ENCODE measurements around the gene S100A7. TPM values are rescaled to one million over a fixed set of nuclear protein-coding genes. Genes with fewer than 3 reads are reported as not detected.

S100A7 gene
- total RNA-seq, 1 experiment from 2014 or later = not detected

DNA sequence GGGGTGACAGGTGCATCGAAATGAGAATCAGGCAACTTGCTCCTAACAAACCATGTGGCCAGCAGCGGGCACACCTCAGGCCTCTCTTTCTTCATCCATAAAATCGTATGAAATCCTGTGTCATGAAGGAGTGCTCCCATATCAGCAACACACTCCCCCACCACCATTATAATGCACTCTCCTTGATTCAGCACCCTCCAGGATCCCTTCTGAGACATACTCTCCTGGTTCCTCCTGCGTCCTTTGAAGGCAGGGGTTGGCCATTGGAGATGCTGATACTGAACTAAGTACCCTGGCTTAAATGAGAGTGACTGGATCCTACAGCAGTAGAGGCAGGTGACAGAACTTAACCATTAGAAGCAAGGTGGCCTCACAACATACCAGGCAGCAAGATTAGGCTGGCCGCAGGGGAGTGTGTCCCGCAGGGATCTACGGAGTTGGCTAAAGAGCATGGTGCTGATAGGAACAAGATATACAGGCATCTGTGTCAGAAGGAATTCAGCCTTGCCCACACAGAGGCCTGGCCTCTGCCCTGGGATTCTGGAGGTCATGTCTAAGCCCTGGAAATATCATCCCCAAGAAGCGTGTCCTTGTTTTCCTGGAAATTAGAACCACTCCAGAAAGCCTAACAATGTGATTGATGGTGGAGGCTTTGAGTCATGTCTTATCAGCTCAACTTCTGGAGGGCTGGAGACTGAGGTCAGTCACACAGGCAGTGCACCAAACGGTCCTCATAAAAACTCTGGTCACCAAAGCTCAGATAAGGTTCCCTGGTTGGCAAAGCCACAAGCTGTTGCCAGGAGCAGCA is 27.4 kb downstream of the S100A7 start:
- Histone ChIP-seq H3K36me3 (ENCODE audit: insufficient read depth, low read length, poor library complexity, severe bottlenecking) (no peaks in the 10 kb centered on the region), H3K27me3 (replicated peaks; ENCODE audit: insufficient read depth, low read depth, low read length, poor library complexity) (peaks cover 58% of the 10 kb centered on the region), H3K4me1 (ENCODE audit: insufficient read depth, low read length, poor library complexity, severe bottlenecking) (no peaks in the 10 kb centered on the region), H3K4me3 (ENCODE audit: low read depth, low read length, poor library complexity, severe bottlenecking) (no peak overlapping the region), H3K9me3 (ENCODE audit: low read depth, low read length, poor library complexity, severe bottlenecking) (no peaks in the 10 kb centered on the region), H3K27ac (ENCODE audit: low read depth, low read length, poor library complexity, severe bottlenecking) (no peak overlapping the region)
- TF ChIP-seq EZH2 (IDR thresholded peaks at IDR 0.05; ENCODE audit: borderline replicate concordance, low read depth, low read length, poor library complexity, severe bottlenecking) = no peak
- TF ChIP-seq, protein P1, sequence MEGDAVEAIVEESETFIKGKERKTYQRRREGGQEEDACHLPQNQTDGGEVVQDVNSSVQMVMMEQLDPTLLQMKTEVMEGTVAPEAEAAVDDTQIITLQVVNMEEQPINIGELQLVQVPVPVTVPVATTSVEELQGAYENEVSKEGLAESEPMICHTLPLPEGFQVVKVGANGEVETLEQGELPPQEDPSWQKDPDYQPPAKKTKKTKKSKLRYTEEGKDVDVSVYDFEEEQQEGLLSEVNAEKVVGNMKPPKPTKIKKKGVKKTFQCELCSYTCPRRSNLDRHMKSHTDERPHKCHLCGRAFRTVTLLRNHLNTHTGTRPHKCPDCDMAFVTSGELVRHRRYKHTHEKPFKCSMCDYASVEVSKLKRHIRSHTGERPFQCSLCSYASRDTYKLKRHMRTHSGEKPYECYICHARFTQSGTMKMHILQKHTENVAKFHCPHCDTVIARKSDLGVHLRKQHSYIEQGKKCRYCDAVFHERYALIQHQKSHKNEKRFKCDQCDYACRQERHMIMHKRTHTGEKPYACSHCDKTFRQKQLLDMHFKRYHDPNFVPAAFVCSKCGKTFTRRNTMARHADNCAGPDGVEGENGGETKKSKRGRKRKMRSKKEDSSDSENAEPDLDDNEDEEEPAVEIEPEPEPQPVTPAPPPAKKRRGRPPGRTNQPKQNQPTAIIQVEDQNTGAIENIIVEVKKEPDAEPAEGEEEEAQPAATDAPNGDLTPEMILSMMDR (conservative IDR thresholded peaks at IDR 0.05; ENCODE audit: low read depth, low read length) = no peak
- no peak for DNase-seq (ENCODE audit: low spot score)
- BruUV-seq (replicated peaks) = no TSS peak
- ChIA-PET POLR2A (ENCODE audit: low non-redundant PET) (no interaction called here), CTCF (no interaction called here)
- intact Hi-C loops (cut with micrococcal nuclease; ENCODE audit: unreplicated experiment) = no loop called here

- no peak overlapping the region for H3K4me3 ChIP-seq (ENCODE audit: low read depth, low read length, poor library complexity, severe bottlenecking)
- no peaks in the 10 kb centered on the region for H3K4me1 ChIP-seq (ENCODE audit: insufficient read depth, low read length, poor library complexity, severe bottlenecking)
- no peak for DNase-seq (ENCODE audit: low spot score)
- CTCF ChIA-PET = no interaction called here
- intact Hi-C loops (cut with micrococcal nuclease; ENCODE audit: unreplicated experiment) = no loop called here
- H3K36me3 ChIP-seq (ENCODE audit: insufficient read depth, low read length, poor library complexity, severe bottlenecking) = no peaks in the 10 kb centered on the region
- H3K9me3 ChIP-seq (ENCODE audit: low read depth, low read length, poor library complexity, severe bottlenecking) = no peaks in the 10 kb centered on the region
- H3K27ac ChIP-seq (ENCODE audit: low read depth, low read length, poor library complexity, severe bottlenecking) = no peak overlapping the region
- H3K27me3 ChIP-seq (replicated peaks; ENCODE audit: insufficient read depth, low read depth, low read length, poor library complexity) = peaks cover 56% of the 10 kb centered on the region
- TF ChIP-seq, protein P1 (conservative IDR thresholded peaks at IDR 0.05; ENCODE audit: low read depth, low read length) = no peak
- TF ChIP-seq EZH2 (IDR thresholded peaks at IDR 0.05; ENCODE audit: borderline replicate concordance, low read depth, low read length, poor library complexity, severe bottlenecking) = no peak
- no TSS peak for BruUV-seq (replicated peaks)
- POLR2A ChIA-PET (ENCODE audit: low non-redundant PET) = no interaction called here
Measured at GRCh38 chr1:153431928-153432327, 28.5 kb downstream of the S100A7 start.

DNA sequence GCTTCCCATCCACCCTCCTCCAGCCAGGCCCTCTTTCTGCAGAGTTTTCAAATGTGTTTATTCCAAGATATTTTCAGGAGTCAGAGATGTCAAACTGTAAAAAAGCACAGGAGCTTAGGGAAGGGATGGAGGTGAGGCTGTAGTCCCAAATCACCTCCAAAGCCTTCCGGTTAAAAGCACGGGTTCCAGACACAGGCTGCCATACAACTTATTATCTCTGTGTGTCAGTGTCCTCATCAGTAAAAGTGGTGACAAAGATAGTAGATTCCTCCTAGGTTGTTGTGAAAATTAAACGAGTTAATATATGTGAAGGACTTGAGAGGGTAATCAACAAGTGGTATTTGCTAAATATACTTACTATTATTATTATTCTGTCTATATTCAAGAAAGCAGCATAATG is 29.0 kb downstream of the S100A7 start:
- H3K4me3 ChIP-seq (ENCODE audit: low read depth, low read length, poor library complexity, severe bottlenecking) = no peak overlapping the region
- H3K27ac ChIP-seq (ENCODE audit: low read depth, low read length, poor library complexity, severe bottlenecking) = no peak overlapping the region
- H3K9me3 ChIP-seq (ENCODE audit: low read depth, low read length, poor library complexity, severe bottlenecking) = no peaks in the 10 kb centered on the region
- intact Hi-C loops (cut with micrococcal nuclease; ENCODE audit: unreplicated experiment) = no loop called here
- ChIA-PET CTCF (no interaction called here), POLR2A (ENCODE audit: low non-redundant PET) (no interaction called here)
- peaks cover 54% of the 10 kb centered on the region for H3K27me3 ChIP-seq (replicated peaks; ENCODE audit: insufficient read depth, low read depth, low read length, poor library complexity)
- DNase-seq (ENCODE audit: low spot score) = no peak
- TF ChIP-seq, protein P1 (conservative IDR thresholded peaks at IDR 0.05; ENCODE audit: low read depth, low read length) = no peak
- TF ChIP-seq EZH2 (IDR thresholded peaks at IDR 0.05; ENCODE audit: borderline replicate concordance, low read depth, low read length, poor library complexity, severe bottlenecking) = no peak
- no peaks in the 10 kb centered on the region for H3K4me1 ChIP-seq (ENCODE audit: insufficient read depth, low read length, poor library complexity, severe bottlenecking)
- no TSS peak for BruUV-seq (replicated peaks)
- H3K36me3 ChIP-seq (ENCODE audit: insufficient read depth, low read length, poor library complexity, severe bottlenecking) = no peaks in the 10 kb centered on the region

All from A673 (cell line).